GM12865 (cell line): Measurements from ENCODE around the gene APEX1.
"Not testable (repeated sequence)": the region's sequence is repeated elsewhere in the genome, so short reads cannot be mapped to it uniquely, and the experiment has no call there.

Experiments
- DNase-seq: peaks from one replicate; pipeline ENCODE4 v3.0.0; 2010; ENCODE audit warnings: low read depth
- H3K4me3 ChIP-seq: 2 replicates; pipeline ENCODE4 v1.5.1; 2011; ENCODE audit warnings: mild to moderate bottlenecking, low read depth, low read length, control low read depth
- CTCF ChIP-seq: IDR thresholded peaks from 2 replicates; pipeline ENCODE4 v1.5.1; 2011; ENCODE audit warnings: low read length, control low read depth, low read depth, inconsistent platforms; ENCODE audit not compliant: insufficient read depth; ENCODE audit errors: missing control alignments

Gene APEX1

GRCh38 chr14:20435582-20436362 is 19.3 kb upstream of the APEX1 start, which contains the start of gene KLHL33:
TSS of gene KLHL33 (minus strand) at chr14:20436166. CDS start at chr14:20435811, 355 bp downstream.
- no peak for DNase-seq
- H3K4me3 ChIP-seq: no peak within 1 kb of the TSS
- no peak for TF ChIP-seq CTCF

- TF ChIP-seq CTCF: no peak
- no peak overlapping the region for H3K4me3 ChIP-seq
- DNase-seq: no peak
These were observed 18.7 kb upstream of the APEX1 start for GRCh38 chr14:20436363-20436755.

GRCh38 chr14:20438664-20439063 is 16.4 kb upstream of the APEX1 start:
- H3K4me3 ChIP-seq: no peak overlapping the region
- DNase-seq: no peak
- no peak for TF ChIP-seq CTCF

GRCh38 chr14:20440465-20440864 is 14.6 kb upstream of the APEX1 start:
- DNase-seq: no peak
- no peak for TF ChIP-seq CTCF

GRCh38 chr14:20440882-20441281 is 14.1 kb upstream of the APEX1 start:
- no peak for TF ChIP-seq CTCF
- DNase-seq: no peak
- H3K4me3 ChIP-seq: no peak overlapping the region

More at GRCh38 chr14:20440465-20440864, 14.6 kb upstream of the APEX1 start:
- no peak overlapping the region for H3K4me3 ChIP-seq

- no peak for TF ChIP-seq CTCF
- DNase-seq: no peak
- no peak overlapping the region for H3K4me3 ChIP-seq
These were observed 13.6 kb upstream of the APEX1 start for GRCh38 chr14:20441461-20441860.

GRCh38 chr14:20443650-20444049 is 11.4 kb upstream of the APEX1 start:
- DNase-seq, H3K4me3 ChIP-seq: not testable (repeated sequence)
